Neural cell (in vitro differentiated cells): ENCODE measurements around the gene TMEM135. TPM values are rescaled to one million over a fixed set of nuclear protein-coding genes. Genes with fewer than 3 reads are reported as not detected.

Experiments
- H2AFZ ChIP-seq: fragments of 200-600, 300-800 bp; sonication (generic), shearing (Covaris generic); 2 replicates; pipeline ENCODE4 v1.6.0; 2014; ENCODE audit warnings: low read depth, mild to moderate bottlenecking, antibody characterized with exemption, low read length, moderate library complexity
- H3F3A ChIP-seq: fragments of 200-600 bp; shearing (Covaris generic); 2 replicates; pipeline ENCODE4 v1.6.1; 2016; ENCODE audit warnings: mild to moderate bottlenecking, moderate library complexity, mixed read lengths, antibody characterized with exemption, low read length; ENCODE audit not compliant: insufficient read depth, poor library complexity, severe bottlenecking
- H3K27ac ChIP-seq: fragments of 200-600, 300-800 bp; sonication (generic), shearing (Covaris generic); 2 replicates; pipeline ENCODE4 v1.5.1; 2014; ENCODE audit warnings: mild to moderate bottlenecking, low read length, moderate library complexity
- H3K27me3 ChIP-seq: fragments of 300-800, 200-600 bp; sonication (generic), shearing (Covaris generic); 2 replicates; pipeline ENCODE4 v1.6.0; 2014; ENCODE audit warnings: mild to moderate bottlenecking, low read depth, low read length, moderate library complexity; ENCODE audit not compliant: insufficient read depth
- H3K36me3 ChIP-seq: fragments of 300-800, 200-600 bp; sonication (generic), shearing (Covaris generic); 2 replicates; pipeline ENCODE4 v1.5.1; 2014; ENCODE audit warnings: mild to moderate bottlenecking, antibody characterized with exemption, low read length, moderate library complexity; ENCODE audit not compliant: insufficient read depth
- H3K4me2 ChIP-seq: fragments of 300-800, 200-600 bp; sonication (generic), shearing (Covaris generic); 2 replicates; pipeline ENCODE4 v1.6.0; 2014; ENCODE audit warnings: mild to moderate bottlenecking, low read length
- H3K4me3 ChIP-seq: fragments of 300-800, 200-600 bp; sonication (generic), shearing (Covaris generic); 2 replicates; pipeline ENCODE4 v1.5.1; 2014; ENCODE audit warnings: mild to moderate bottlenecking, low read length, moderate library complexity
- H3K79me2 ChIP-seq: fragments of 200-600 bp; shearing (Covaris generic); replicated peaks from 2 replicates; pipeline ENCODE4 v1.6.0; 2014; ENCODE audit warnings: mild to moderate bottlenecking, low read length, moderate library complexity; ENCODE audit not compliant: insufficient read depth
- H3K9ac ChIP-seq: fragments of 300-800, 200-600 bp; sonication (generic), shearing (Covaris generic); 2 replicates; pipeline ENCODE4 v1.6.1; 2016; ENCODE audit warnings: mild to moderate bottlenecking, low read length, mixed read lengths
- H3K9me2 ChIP-seq: fragments of 200-600 bp; shearing (Covaris generic); 2 replicates; pipeline ENCODE4 v1.6.1; 2016; ENCODE audit warnings: mild to moderate bottlenecking, low read length, mixed read lengths; ENCODE audit not compliant: insufficient read depth
- H3K9me3 ChIP-seq: fragments of 200-600, 300-800 bp; sonication (generic), shearing (Covaris generic); 2 replicates; pipeline ENCODE4 v1.6.1; 2016; ENCODE audit warnings: mild to moderate bottlenecking, mixed run types, low read length, moderate library complexity, mixed read lengths
- H4K20me1 ChIP-seq: fragments of 200-600 bp; shearing (Covaris generic); 2 replicates; pipeline ENCODE4 v1.6.1; 2016; ENCODE audit warnings: mild to moderate bottlenecking, mixed run types; ENCODE audit not compliant: insufficient read depth
- CTCF ChIP-seq: fragments of 450-650 bp; IDR thresholded peaks from 2 replicates; pipeline ENCODE4 v1.5.1; 2014; ENCODE audit warnings: antibody characterized with exemption, mild to moderate bottlenecking, moderate library complexity; ENCODE audit not compliant: poor library complexity, severe bottlenecking
- EP300 ChIP-seq: fragments of 450-650 bp; conservative IDR thresholded peaks from 2 replicates; pipeline ENCODE4 v1.6.1; 2014; ENCODE audit warnings: antibody characterized with exemption, mild to moderate bottlenecking, moderate library complexity; ENCODE audit not compliant: poor library complexity, severe bottlenecking
- EZH2 ChIP-seq: fragments of 200-600, 300-800 bp; shearing (Covaris generic), sonication (generic); IDR thresholded peaks from 2 replicates; pipeline ENCODE4 v1.6.1; 2014; ENCODE audit warnings: antibody characterized with exemption, low read length, borderline replicate concordance, mild to moderate bottlenecking; ENCODE audit not compliant: insufficient read depth, poor library complexity, severe bottlenecking
- MXI1 ChIP-seq: fragments of 450-650 bp; conservative IDR thresholded peaks from 2 replicates; pipeline ENCODE4 v1.6.1; 2014; ENCODE audit warnings: antibody characterized with exemption, mild to moderate bottlenecking; ENCODE audit not compliant: poor library complexity, severe bottlenecking
- POLR2AphosphoS5 ChIP-seq: IDR thresholded peaks from 2 replicates; pipeline ENCODE4 v1.6.1; 2012
- RAD21 ChIP-seq: fragments of 450-650 bp; conservative IDR thresholded peaks from 2 replicates; pipeline ENCODE4 v1.6.1; 2014; ENCODE audit warnings: antibody characterized with exemption, mild to moderate bottlenecking, moderate library complexity
- SMC3 ChIP-seq: fragments of 450-650 bp; conservative IDR thresholded peaks from 2 replicates; pipeline ENCODE4 v1.6.1; 2014; ENCODE audit warnings: antibody characterized with exemption, mild to moderate bottlenecking, moderate library complexity; ENCODE audit not compliant: poor library complexity
- TAF1 ChIP-seq: IDR thresholded peaks from 2 replicates; pipeline ENCODE4 v1.6.1; 2012; ENCODE audit warnings: low read depth
- polyA plus RNA-seq: library from polyadenylated mRNA; depleted of rRNA; stranded (reverse); fragments of >200 nt; gene quantifications from 2 replicates; pipeline ENCODE4 v1.2.3, GENCODE V29; 2014
- TF ChIP-seq, protein P1 (sequence below): IDR thresholded peaks from 2 replicates; pipeline ENCODE4 v1.6.1; 2012; ENCODE audit warnings: borderline replicate concordance

TMEM135 gene
- polyA plus RNA-seq, 1 donor from 2014 or later: 15.6 TPM

DNA sequence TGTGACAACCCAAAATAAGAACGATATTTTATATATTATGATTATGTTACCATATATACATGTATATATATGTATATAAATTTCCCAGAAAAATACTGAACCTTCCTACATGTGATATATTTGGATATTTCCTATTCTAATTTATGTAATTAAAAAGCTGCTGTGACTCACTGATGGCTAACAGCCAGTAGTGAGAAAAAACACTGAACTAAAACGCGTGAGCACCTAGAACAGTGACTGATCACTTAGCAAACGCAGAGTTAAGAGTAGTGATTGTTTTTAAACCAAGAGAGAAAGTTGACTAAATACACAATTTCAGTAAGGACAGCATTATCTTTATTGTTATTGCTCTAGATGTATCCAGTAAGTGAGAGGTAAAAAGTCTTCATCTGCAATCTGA lies 213.8 kb downstream of the TMEM135 start:
- no peaks in the 10 kb centered on the region for H3K9me3 ChIP-seq
- H2AFZ ChIP-seq: no peak overlapping the region
- H3K27me3 ChIP-seq: no peaks in the 10 kb centered on the region
- no peak overlapping the region for H3K4me3 ChIP-seq
- H3K79me2 ChIP-seq: no peaks in the 10 kb centered on the region
- no peaks in the 10 kb centered on the region for H3F3A ChIP-seq
- no peaks in the 10 kb centered on the region for H4K20me1 ChIP-seq
- H3K4me2 ChIP-seq: no peak overlapping the region
- no peak for TF ChIP-seq POLR2AphosphoS5
- H3K9me2 ChIP-seq: no peaks in the 10 kb centered on the region
- no peak overlapping the region for H3K9ac ChIP-seq
- H3K36me3 ChIP-seq: no peaks in the 10 kb centered on the region
- H3K27ac ChIP-seq: no peak overlapping the region

GRCh38 chr11:87252869-87253268 lies 215.1 kb downstream of the TMEM135 start:
- no peaks in the 10 kb centered on the region for H3K9me2 ChIP-seq
- no peak overlapping the region for H2AFZ ChIP-seq
- H3K9me3 ChIP-seq: no peaks in the 10 kb centered on the region
- no peaks in the 10 kb centered on the region for H4K20me1 ChIP-seq
- H3K79me2 ChIP-seq: no peaks in the 10 kb centered on the region
- H3K9ac ChIP-seq: no peak overlapping the region
- TF ChIP-seq SMC3 (no peak), CTCF (no peak), POLR2AphosphoS5 (no peak), EZH2 (no peak), EP300 (no peak), TAF1 (no peak), MXI1 (no peak)
- TF ChIP-seq, protein P1, sequence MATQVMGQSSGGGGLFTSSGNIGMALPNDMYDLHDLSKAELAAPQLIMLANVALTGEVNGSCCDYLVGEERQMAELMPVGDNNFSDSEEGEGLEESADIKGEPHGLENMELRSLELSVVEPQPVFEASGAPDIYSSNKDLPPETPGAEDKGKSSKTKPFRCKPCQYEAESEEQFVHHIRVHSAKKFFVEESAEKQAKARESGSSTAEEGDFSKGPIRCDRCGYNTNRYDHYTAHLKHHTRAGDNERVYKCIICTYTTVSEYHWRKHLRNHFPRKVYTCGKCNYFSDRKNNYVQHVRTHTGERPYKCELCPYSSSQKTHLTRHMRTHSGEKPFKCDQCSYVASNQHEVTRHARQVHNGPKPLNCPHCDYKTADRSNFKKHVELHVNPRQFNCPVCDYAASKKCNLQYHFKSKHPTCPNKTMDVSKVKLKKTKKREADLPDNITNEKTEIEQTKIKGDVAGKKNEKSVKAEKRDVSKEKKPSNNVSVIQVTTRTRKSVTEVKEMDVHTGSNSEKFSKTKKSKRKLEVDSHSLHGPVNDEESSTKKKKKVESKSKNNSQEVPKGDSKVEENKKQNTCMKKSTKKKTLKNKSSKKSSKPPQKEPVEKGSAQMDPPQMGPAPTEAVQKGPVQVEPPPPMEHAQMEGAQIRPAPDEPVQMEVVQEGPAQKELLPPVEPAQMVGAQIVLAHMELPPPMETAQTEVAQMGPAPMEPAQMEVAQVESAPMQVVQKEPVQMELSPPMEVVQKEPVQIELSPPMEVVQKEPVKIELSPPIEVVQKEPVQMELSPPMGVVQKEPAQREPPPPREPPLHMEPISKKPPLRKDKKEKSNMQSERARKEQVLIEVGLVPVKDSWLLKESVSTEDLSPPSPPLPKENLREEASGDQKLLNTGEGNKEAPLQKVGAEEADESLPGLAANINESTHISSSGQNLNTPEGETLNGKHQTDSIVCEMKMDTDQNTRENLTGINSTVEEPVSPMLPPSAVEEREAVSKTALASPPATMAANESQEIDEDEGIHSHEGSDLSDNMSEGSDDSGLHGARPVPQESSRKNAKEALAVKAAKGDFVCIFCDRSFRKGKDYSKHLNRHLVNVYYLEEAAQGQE: no peak
- H3F3A ChIP-seq: no peaks in the 10 kb centered on the region
- no peak overlapping the region for H3K4me2 ChIP-seq
- H3K4me3 ChIP-seq: no peak overlapping the region
- H3K27me3 ChIP-seq: no peaks in the 10 kb centered on the region
- no peaks in the 10 kb centered on the region for H3K36me3 ChIP-seq
- H3K27ac ChIP-seq: no peak overlapping the region

DNA sequence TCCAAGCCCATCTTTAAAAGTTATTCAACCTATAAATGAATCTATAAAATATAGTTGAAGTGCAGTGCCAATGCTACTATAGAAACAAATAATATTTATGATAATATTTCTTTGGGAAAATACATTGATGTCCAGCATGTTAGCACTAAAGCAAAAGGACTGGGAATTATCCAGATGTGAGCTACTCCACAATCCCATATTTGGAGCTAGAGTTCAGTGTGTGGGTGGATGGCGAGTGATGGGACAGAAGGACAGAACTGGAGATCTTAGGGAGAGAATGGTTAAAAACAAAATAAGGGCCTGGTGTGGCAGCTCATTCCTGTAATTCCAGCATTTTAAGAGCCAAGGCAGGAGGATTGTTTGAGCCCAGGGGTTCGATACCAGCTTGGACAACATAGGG lies 216.8 kb downstream of the TMEM135 start:
- H3K27ac ChIP-seq: no peak overlapping the region
- H4K20me1 ChIP-seq: no peaks in the 10 kb centered on the region
- no peaks in the 10 kb centered on the region for H3K9me2 ChIP-seq
- H3F3A ChIP-seq: no peaks in the 10 kb centered on the region
- no peak overlapping the region for H3K4me3 ChIP-seq
- no peaks in the 10 kb centered on the region for H3K79me2 ChIP-seq
- H3K9me3 ChIP-seq: no peaks in the 10 kb centered on the region
- H3K4me2 ChIP-seq: no peak overlapping the region
- no peaks in the 10 kb centered on the region for H3K36me3 ChIP-seq
- no peak for TF ChIP-seq RAD21
- no peak for TF ChIP-seq CTCF
- no peak for TF ChIP-seq POLR2AphosphoS5
- H3K27me3 ChIP-seq: no peaks in the 10 kb centered on the region
- no peak overlapping the region for H3K9ac ChIP-seq
- H2AFZ ChIP-seq: no peak overlapping the region
